H1 (cell line): ENCODE data around the gene HOXB4. TPM values are rescaled to one million over a fixed set of nuclear protein-coding genes. Genes with fewer than 3 reads are reported as not detected.

Experiments
- CTCF ChIA-PET: fragments of 300-600 bp; sonication (Branson Sonifier 250); formaldehyde crosslinking; loops from one replicate; lab custom pipeline; 2021; ENCODE audit not compliant: partially characterized antibody; lab: Charles Lee
- POLR2A ChIA-PET: fragments of 300-600 bp; sonication (Branson Sonifier 250); formaldehyde crosslinking; loops from one replicate; lab custom pipeline; 2021; ENCODE audit warnings: inconsistent platforms; ENCODE audit not compliant: partially characterized antibody; lab: Charles Lee
- DNase-seq, 2 experiments: peaks; one replicate each; pipeline versions ENCODE4 v3.0.0 to v3.0.0-alpha.2; 2010 to 2022; ENCODE audit warnings: low spot score in 2 of 2, low read depth in 1 of 2, mixed read lengths in 1 of 2
- FAIRE-seq: peaks from 2 replicates; lab custom pipeline; 2011; peaks lifted over from hg19 to GRCh38; lab: Jason Lieb, UNC
- H2AFZ ChIP-seq: 2 replicates; pipeline ENCODE4 v1.8.1; 2012; ENCODE audit warnings: low read length, inconsistent platforms
- H2AK5ac ChIP-seq: 2 replicates; pipeline ENCODE4 v1.6.1; 2013; ENCODE audit warnings: low read depth, low read length
- H2BK120ac ChIP-seq: replicated peaks from 2 replicates; pipeline ENCODE3; 2013; ENCODE audit warnings: low read depth, low read length, inconsistent platforms
- H2BK12ac ChIP-seq: 2 replicates; pipeline ENCODE4 v1.6.1; 2013; ENCODE audit warnings: low read depth, low read length
- H2BK15ac ChIP-seq: 2 replicates; pipeline ENCODE4 v1.6.1; 2013; ENCODE audit warnings: low read length
- H2BK20ac ChIP-seq: 2 replicates; pipeline ENCODE4 v1.6.1; 2013; ENCODE audit warnings: low read length
- H2BK5ac ChIP-seq: 2 replicates; pipeline ENCODE4 v1.6.1; 2013; ENCODE audit warnings: low read depth, low read length
- H3K14ac ChIP-seq: 2 replicates; pipeline ENCODE4 v1.6.1; 2013; ENCODE audit warnings: inconsistent platforms; ENCODE audit not compliant: insufficient read length
- H3K18ac ChIP-seq: 2 replicates; pipeline ENCODE4 v1.6.1; 2013; ENCODE audit warnings: low read length; ENCODE audit errors: extremely low read depth
- H3K23ac ChIP-seq: 2 replicates; pipeline ENCODE4 v1.6.1; 2013; ENCODE audit warnings: inconsistent platforms; ENCODE audit not compliant: insufficient read length
- H3K23me2 ChIP-seq: 2 replicates; pipeline ENCODE4 v1.6.1; 2013; ENCODE audit warnings: low read depth, low read length
- H3K27ac ChIP-seq: 2 replicates; pipeline ENCODE4 v1.6.1; 2011; ENCODE audit warnings: low read depth, low read length, inconsistent platforms
- H3K27me3 ChIP-seq, 4 experiments: replicated peaks in 1 of 4; 1 replicate in 1 of 4; 2 replicates in 3 of 4; pipeline versions ENCODE4 v1.6.1 to v1.8.1; 2011 to 2013; ENCODE audit warnings: low read length in 3 of 4, mild to moderate bottlenecking in 3 of 4, inconsistent platforms in 2 of 4, mixed read lengths in 2 of 4, moderate library complexity in 1 of 4; ENCODE audit not compliant: control insufficient read depth in 3 of 4, insufficient read depth in 3 of 4; ENCODE audit errors: extremely low read depth in 1 of 4
- H3K36me3 ChIP-seq, 4 experiments: 2 replicates each; pipeline versions ENCODE4 v1.6.1 to v1.8.1; 2011 to 2013; ENCODE audit warnings: mild to moderate bottlenecking in 4 of 4, low read length in 3 of 4, moderate library complexity in 2 of 4, control low read depth in 1 of 4, inconsistent platforms in 1 of 4; ENCODE audit not compliant: insufficient read depth in 4 of 4, control insufficient read depth in 2 of 4
- H3K4ac ChIP-seq: replicated peaks from 2 replicates; pipeline ENCODE3; 2013; ENCODE audit warnings: low read length, low read depth, mixed read lengths, inconsistent platforms; ENCODE audit not compliant: insufficient read length
- H3K4me1 ChIP-seq, 4 experiments: replicated peaks in 1 of 4; 1 replicate in 1 of 4; 2 replicates in 3 of 4; pipeline versions ENCODE4 v1.6.1 to v1.8.1; 2011 to 2013; ENCODE audit warnings: low read length in 3 of 4, inconsistent platforms in 2 of 4, mixed read lengths in 1 of 4; ENCODE audit not compliant: insufficient read depth in 4 of 4, control insufficient read depth in 3 of 4
- H3K4me2 ChIP-seq, 2 experiments: 2 replicates each; pipeline versions ENCODE4 v1.6.1 to v1.8.1; 2011 to 2013; ENCODE audit warnings: low read depth in 2 of 2, low read length in 2 of 2, control low read depth in 1 of 2, inconsistent platforms in 1 of 2, mild to moderate bottlenecking in 1 of 2; ENCODE audit not compliant: insufficient read depth in 1 of 2
- H3K4me3 ChIP-seq, 4 experiments: fragments of 200-600, 300-600 bp in 1 of 4; sonication (generic), shearing (Covaris generic), sonication (Bioruptor Twin) in 1 of 4; 2 replicates each; pipeline versions ENCODE4 v1.5.1 to v1.8.1; 2011 to 2016; ENCODE audit warnings: low read length in 4 of 4, low read depth in 3 of 4, control low read depth in 2 of 4, inconsistent platforms in 2 of 4, mild to moderate bottlenecking in 2 of 4, mixed read lengths in 1 of 4, moderate library complexity in 1 of 4; ENCODE audit not compliant: insufficient read depth in 2 of 4; ENCODE audit errors: extremely low read depth in 1 of 4
- H3K56ac ChIP-seq: replicated peaks from 2 replicates; pipeline ENCODE3; 2013; ENCODE audit warnings: low read depth, mild to moderate bottlenecking, mixed read lengths, low read length, inconsistent platforms; ENCODE audit not compliant: insufficient read length
- H3K79me1 ChIP-seq: 2 replicates; pipeline ENCODE4 v1.6.1; 2013; ENCODE audit warnings: low read depth, low read length, control low read depth
- H3K79me2 ChIP-seq, 2 experiments: 2 replicates each; pipeline versions ENCODE4 v1.6.1 to v1.8.1; 2012 to 2013; ENCODE audit warnings: low read length in 2 of 2, mild to moderate bottlenecking in 2 of 2, inconsistent platforms in 1 of 2; ENCODE audit not compliant: insufficient read depth in 2 of 2, control insufficient read depth in 1 of 2
- H3K9ac ChIP-seq, 4 experiments: replicated peaks in 1 of 4; 1 replicate in 1 of 4; 2 replicates in 3 of 4; pipeline versions ENCODE4 v1.6.1 to v1.8.1; 2011 to 2013; ENCODE audit warnings: low read depth in 3 of 4, low read length in 3 of 4, control low read depth in 2 of 4, mild to moderate bottlenecking in 2 of 4, moderate library complexity in 2 of 4, inconsistent platforms in 1 of 4; ENCODE audit errors: extremely low read depth in 1 of 4
- H3K9me3 ChIP-seq, 2 experiments: 2 replicates each; pipeline versions ENCODE4 v1.6.1 to v1.8.1; 2012 to 2013; ENCODE audit warnings: mild to moderate bottlenecking in 2 of 2, moderate library complexity in 2 of 2, control low read depth in 1 of 2, inconsistent platforms in 1 of 2, low read depth in 1 of 2, low read length in 1 of 2, mixed read lengths in 1 of 2; ENCODE audit not compliant: insufficient read depth in 2 of 2
- H4K20me1 ChIP-seq, 2 experiments: replicated peaks in 1 of 2; 2 replicates each; pipeline versions ENCODE3 to v1.8.1; 2011 to 2013; ENCODE audit warnings: inconsistent platforms in 2 of 2, low read length in 2 of 2, mild to moderate bottlenecking in 1 of 2; ENCODE audit not compliant: insufficient read depth in 2 of 2, control insufficient read depth in 1 of 2
- H4K5ac ChIP-seq: 2 replicates; pipeline ENCODE4 v1.6.1; 2013; ENCODE audit warnings: low read length, low read depth, mixed read lengths, inconsistent platforms; ENCODE audit not compliant: insufficient read length
- H4K8ac ChIP-seq: 2 replicates; pipeline ENCODE4 v1.8.0; 2013; ENCODE audit warnings: mild to moderate bottlenecking, moderate library complexity, low read length, inconsistent platforms; ENCODE audit not compliant: insufficient read depth; ENCODE audit errors: extremely low read depth
- H4K91ac ChIP-seq: replicated peaks from 2 replicates; pipeline ENCODE3; 2013; ENCODE audit warnings: low read length, mixed read lengths, inconsistent platforms; ENCODE audit not compliant: insufficient read length
- CBX8 ChIP-seq: fragments of 300-800, 300-1000 bp; sonication (generic); IDR thresholded peaks from 2 replicates; pipeline ENCODE4 v1.7.1; 2016; ENCODE audit warnings: low read depth, low read length, borderline replicate concordance
- KDM5A ChIP-seq: fragments of 200-600 bp; IDR thresholded peaks from 2 replicates; pipeline ENCODE4 v1.7.1; 2012; ENCODE audit warnings: mild to moderate bottlenecking, low read length, inconsistent platforms, mixed read lengths
- NRF1 ChIP-seq: IDR thresholded peaks from 2 replicates; pipeline ENCODE4 v1.6.1; 2011; ENCODE audit warnings: mild to moderate bottlenecking, low read depth, low read length, improper control_type of control experiment
- RNF2 ChIP-seq: fragments of 200-900, 300-1000 bp; sonication (generic); IDR thresholded peaks from 2 replicates; pipeline ENCODE4 v1.7.1; 2016; ENCODE audit warnings: borderline replicate concordance, low read depth, mild to moderate bottlenecking, antibody characterized with exemption, low read length; ENCODE audit not compliant: poor library complexity, severe bottlenecking; ENCODE audit errors: missing control alignments
- SP1 ChIP-seq: IDR thresholded peaks from 2 replicates; pipeline ENCODE4 v1.6.1; 2011; ENCODE audit warnings: low read depth, low read length
- WGBS, 2 experiments: shearing (Covaris generic) in 1 of 2; methylation state at CpG; one replicate each; pipeline versions ENCODE4 v1.1.6 to v1.1.7; 2013 to 2015; ENCODE audit warnings: low lambda C conversion rate in 2 of 2, mixed read lengths in 2 of 2, inconsistent platforms in 1 of 2, low coverage in 1 of 2, missing lambda C conversion rate in 1 of 2; ENCODE audit not compliant: insufficient replicate concordance in 2 of 2, insufficient coverage in 1 of 2, insufficient read length in 1 of 2; ENCODE audit errors: extremely low coverage in 1 of 2, missing lambda C conversion rate in 1 of 2; 5-methylcytosine and 5-hydroxymethylcytosine counted together
- polyA plus RNA-seq, 7 experiments: library from polyadenylated mRNA; depleted of rRNA in 3 of 7; stranded (reverse) in 5 of 7; unstranded in 2 of 7; fragments of >200 nt in 5 of 7; fragments of 200-250 nt in 2 of 7; gene quantifications; 1 replicate in 5 of 7; 2 replicates in 1 of 7; 4 replicates in 1 of 7; pipeline versions ENCODE4 v1.2.1 to v1.2.3, GENCODE V29; 2011 to 2013; ENCODE audit warnings: missing spikeins in 2 of 7, mixed read lengths in 2 of 7
- total RNA-seq: library from RNA; stranded (reverse); fragmentation: NEBNext Ultra II Directional; extraction: Animal tissue kit (Norgen Biotek cat#: 25700); gene quantifications from 2 replicates; pipeline ENCODE4 v1.2.1, GENCODE V29; 2021

Gene HOXB4
- total and polyA plus RNA-seq, 2 of the 8 experiments (the other 6 are each of a cell fraction or from before 2014, with no cell fraction given), result not detected

DNA sequence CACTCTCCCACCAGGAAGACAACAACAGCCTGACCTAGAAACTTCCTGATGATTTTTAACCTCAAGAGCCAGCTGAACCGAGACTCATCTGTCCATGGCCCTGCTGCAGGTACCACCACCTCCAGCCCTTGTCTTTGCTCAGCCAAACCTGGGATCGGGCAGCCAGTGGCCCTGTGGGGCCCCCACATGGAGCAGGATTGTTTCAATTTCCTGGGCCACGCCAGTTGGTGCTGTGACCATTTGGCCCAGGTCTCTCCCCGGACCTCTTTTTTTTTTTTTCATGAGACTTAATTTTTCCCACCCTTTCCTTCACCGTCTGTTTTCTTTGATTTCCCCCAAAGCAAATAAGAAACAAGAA lies 25.0 kb downstream of the HOXB4 start:
- H2BK15ac ChIP-seq, result no peak overlapping the region
- H3K23ac ChIP-seq, result no peak overlapping the region
- peaks cover 28 to 29% of the 10 kb centered on the region in 2 experiments for H4K20me1 ChIP-seq
- no peak overlapping the region for H3K9ac ChIP-seq
- no peak overlapping the region for H4K8ac ChIP-seq
- no peak overlapping the region for H3K14ac ChIP-seq
- H3K79me1 ChIP-seq, result no peaks in the 10 kb centered on the region
- peaks cover 6 to 22% (median 8%) of the 10 kb centered on the region in 4 experiments for H3K4me1 ChIP-seq
- H2AFZ ChIP-seq, result no peak overlapping the region
- WGBS, 2 experiments, result 37% methylated on average over 5 of the region's 5 CpGs; no CpG with 5 or more reads in 1 of the 2 experiments
- POLR2A ChIA-PET, result no interaction called here
- H3K4ac ChIP-seq, result no peak overlapping the region
- H3K79me2 ChIP-seq, result no peaks in the 10 kb centered on the region
- H3K4me2 ChIP-seq, result no peak overlapping the region
- H2BK5ac ChIP-seq, result no peak overlapping the region
- no peaks in the 10 kb centered on the region for H3K9me3 ChIP-seq
- FAIRE-seq (no peak), DNase-seq (no peak)
- no peak overlapping the region for H4K91ac ChIP-seq
- H3K36me3 ChIP-seq, result peaks cover 0 to 3% (median 0%) of the 10 kb centered on the region in 4 experiments; a peak in 1 of 8 replicates
- peaks cover 96 to 100% (median 98%) of the 10 kb centered on the region in 4 experiments for H3K27me3 ChIP-seq
- no peak overlapping the region for H3K56ac ChIP-seq
- H3K23me2 ChIP-seq, result no peaks in the 10 kb centered on the region; the same call in 1 of the 2 replicates
- H2BK12ac ChIP-seq, result 0 out of 2 replicates have a peak overlapping the region, but pooled peaks have one; percentile 50
- H3K4me3 ChIP-seq, result no peak overlapping the region
- no peak overlapping the region for H2BK20ac ChIP-seq
- CTCF ChIA-PET, result interaction anchor here (0.6 to 1.5 kb wide), 3 partner anchors 21 to 71 kb away, joined by 3 to 4 read pairs (median 4); no protein-coding TSS in a partner anchor
- no peak overlapping the region for H2AK5ac ChIP-seq
- H2BK120ac ChIP-seq, result no peak overlapping the region
- TF ChIP-seq KDM5A, result no peak
- no peak for TF ChIP-seq NRF1
- TF ChIP-seq SP1, result 0 out of 2 replicates have a peak, but pooled peaks have one; percentile 8
- peak; percentile 72; the same call in 1 of the 2 replicates for TF ChIP-seq CBX8
- TF ChIP-seq RNF2, result peak; percentile 96
- no peak overlapping the region for H3K18ac ChIP-seq
- no peak overlapping the region for H4K5ac ChIP-seq
- no peak overlapping the region for H3K27ac ChIP-seq
